NCI-H2196 treated with DMSO at 0.1 percent for 48 hours (cell line): ENCODE measurements around the gene SLC1A2.

Experiments
- DNase-seq: peaks from one replicate; lab custom pipeline; 2025; ENCODE audit not compliant: unreplicated experiment; lab: John Stamatoyannopoulos, UW

Gene SLC1A2

DNA sequence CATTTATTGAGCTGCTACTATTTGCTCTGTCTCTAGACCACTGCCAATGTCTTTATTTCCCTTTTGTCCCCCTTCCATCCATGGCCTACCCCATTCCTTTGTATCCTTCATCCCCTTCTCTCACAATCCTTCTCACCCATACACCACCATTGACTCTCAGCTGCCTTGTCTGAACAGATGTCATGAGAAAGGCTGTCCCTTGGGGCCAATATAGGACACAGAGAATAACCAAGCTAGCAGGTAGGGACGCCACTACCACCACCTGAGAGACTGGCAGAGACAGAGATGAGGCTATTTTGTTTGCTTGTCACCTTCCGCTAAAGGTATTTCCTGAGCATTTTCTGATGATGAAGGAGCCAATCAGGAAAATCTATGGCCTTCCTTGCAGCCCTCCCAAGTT is 141.5 kb downstream of the SLC1A2 start:
- no peak for DNase-seq

DNA sequence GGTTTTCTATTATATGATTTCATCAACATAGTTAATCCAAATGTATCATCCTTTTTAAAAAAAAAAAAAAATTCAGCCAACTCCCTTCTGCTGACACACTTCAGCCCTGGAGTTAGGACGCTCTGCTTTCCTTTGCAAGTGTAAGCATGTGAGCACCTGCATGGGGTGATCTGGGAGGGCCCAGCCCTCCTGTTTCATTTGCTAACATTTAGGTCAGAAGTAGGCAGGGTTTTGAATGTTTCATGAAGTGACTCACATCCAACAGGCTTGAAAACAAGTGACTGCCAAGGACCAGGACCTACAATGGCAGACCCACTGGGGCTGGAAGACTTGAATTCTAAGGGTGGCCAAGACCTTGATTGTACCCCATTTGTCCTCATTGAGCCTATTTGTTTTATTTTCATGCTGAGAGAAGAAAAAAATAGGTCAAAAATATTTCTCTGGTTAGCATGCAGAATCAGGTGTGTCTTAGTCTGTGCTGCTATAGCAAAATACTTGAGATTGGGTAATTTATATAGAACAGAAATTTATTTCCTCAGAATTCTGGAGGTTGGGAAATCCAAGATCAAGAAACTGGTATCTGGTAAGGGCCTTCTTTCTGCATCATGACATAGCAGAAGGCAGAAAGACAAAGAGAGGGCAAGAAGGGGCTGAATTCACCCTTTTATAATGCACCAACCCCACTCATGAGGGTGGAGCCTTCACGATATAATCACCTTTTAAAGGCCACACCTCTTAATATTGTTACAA is 142.8 kb downstream of the SLC1A2 start:
- DNase-seq: no peak

DNA sequence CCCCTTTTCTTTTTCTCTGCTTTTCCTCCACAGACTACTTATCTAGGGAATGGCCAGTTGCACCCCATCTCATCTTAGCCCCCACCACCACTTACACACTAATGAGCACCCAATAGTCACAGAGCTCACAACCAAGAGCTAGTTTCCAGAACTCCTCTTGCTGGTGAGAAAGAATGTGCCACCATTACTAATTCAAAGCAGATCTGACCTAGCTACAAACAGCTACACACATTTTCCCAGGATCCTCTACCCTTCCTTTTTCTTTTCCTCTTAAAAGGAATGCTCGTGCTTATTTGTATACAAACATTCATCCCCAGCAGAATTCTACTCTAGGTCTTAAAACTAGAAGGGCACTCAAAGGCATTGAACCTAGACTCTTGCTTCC is 143.6 kb downstream of the SLC1A2 start:
- no peak for DNase-seq

DNA sequence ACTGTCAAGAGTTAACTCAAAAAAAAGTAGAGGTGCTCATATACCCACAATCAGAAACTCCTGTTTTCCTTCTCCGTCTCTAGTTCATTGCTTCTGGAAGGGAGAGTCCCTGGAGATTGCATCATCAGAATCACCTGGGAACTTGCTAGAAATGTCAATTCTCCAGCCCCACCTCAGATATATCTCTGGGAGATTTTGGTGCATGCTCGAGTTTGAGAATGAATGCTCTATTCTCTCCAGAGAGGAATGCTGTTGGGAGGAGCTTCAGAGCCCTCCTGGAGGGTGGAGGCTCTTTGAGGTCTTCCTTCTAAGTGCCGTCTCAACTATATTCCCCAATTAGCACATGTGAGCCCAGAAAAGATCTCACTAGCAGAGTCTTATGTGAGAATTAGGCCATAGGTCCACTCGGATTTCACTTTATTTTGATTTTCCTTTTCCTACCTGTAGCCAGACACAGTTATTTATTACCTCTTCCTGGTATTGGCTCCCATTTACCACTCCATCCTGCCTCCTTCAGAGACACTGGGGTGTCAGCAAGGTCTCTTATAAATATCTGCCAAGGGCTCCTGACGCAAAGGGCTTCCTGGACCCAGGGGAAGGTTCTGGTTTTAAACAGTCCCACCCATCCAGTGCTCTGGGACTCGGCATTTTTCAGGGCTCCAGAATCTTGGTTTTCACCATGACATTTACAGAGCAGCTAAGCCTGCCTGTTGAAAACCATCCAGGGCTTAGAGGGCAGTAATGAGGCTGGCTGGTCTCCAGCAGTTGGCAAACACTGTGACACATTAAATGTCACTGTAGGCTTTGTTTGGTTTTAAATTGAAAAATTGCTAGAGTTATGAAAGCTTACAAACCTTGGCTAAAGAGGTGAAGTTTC is 144.2 kb downstream of the SLC1A2 start:
- no peak for DNase-seq

DNA sequence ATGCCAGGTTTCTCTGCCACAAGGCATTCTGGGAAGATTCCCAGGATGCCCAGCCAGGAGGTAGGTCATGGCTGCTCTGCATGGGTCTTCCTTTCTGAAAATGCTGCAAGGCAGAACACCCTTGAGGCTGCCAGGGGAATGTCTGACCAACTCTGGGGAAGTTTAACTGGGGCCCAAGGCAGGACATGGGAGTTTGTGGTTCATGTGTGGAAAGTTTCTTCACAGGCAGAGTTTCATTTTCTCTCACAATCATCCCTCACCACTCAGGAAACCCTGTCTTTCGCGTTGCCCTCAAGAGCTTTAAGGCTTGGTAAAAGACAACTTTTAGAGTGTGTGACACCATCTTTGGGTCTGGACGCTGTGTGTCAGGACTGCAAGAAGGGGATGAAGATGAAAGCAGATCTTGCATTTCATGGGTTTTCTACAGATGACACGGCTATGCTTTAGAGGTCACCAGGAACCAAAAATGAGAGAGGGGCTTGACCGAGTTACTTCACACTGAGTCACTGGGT is 146.9 kb downstream of the SLC1A2 start:
- no peak for DNase-seq

DNA sequence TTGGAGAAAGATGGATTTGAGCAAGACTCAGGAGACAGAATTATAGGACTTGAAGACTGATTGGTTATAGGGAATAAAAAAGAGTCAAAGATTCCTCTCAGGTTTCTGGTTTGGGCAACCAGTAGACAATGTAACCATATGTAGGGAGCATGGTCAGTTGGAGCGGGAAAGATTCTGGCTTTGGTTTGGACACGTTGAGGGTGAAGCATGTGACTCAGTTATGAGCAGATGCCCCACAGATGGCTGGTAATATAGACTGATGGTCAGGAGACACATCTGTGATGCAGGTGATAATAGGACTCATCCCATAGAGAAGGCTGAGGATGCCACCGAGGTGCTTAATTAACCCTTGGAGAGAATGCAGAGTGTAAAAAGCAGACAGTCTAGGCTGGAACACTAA is 148.3 kb downstream of the SLC1A2 start:
- DNase-seq: no peak

DNA sequence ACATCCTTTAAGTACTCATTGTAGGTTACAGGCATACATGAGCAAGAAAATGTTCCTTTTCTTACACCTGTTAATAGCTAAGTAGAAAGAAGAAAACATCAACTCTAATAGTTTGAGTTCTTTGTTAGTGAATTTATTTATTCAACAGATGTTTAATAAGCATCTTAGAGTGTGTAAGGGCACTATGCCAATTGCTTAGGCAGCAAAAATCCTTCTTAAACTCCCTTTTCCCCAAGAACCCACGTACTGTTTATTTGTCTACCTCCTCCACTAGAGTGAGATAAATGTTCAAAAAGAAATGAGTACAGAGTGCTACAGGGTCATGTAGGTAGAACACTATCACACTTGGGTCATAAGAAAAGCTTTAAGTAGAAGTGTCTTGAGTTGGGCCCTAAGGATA is 149.0 kb downstream of the SLC1A2 start:
- no peak for DNase-seq

DNA sequence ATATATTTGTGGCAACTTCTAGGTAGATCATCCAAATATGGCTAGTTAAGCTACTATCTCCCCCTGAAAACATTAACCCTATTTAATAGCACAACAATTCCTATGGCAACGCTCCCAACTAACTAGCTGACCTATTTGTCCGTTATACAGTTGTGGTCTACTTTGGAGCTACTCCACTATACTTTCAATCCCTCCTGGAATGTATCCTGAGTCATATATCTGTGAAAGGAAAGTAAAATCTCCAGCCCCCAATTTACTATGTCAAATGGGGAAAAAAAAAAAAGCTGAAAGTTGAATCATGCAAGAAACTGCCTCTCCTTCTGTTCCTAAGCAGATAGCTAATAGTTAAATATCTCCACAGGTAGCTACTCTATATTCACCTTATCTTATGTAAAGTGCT is 151.9 kb downstream of the SLC1A2 start:
- DNase-seq: no peak

DNA sequence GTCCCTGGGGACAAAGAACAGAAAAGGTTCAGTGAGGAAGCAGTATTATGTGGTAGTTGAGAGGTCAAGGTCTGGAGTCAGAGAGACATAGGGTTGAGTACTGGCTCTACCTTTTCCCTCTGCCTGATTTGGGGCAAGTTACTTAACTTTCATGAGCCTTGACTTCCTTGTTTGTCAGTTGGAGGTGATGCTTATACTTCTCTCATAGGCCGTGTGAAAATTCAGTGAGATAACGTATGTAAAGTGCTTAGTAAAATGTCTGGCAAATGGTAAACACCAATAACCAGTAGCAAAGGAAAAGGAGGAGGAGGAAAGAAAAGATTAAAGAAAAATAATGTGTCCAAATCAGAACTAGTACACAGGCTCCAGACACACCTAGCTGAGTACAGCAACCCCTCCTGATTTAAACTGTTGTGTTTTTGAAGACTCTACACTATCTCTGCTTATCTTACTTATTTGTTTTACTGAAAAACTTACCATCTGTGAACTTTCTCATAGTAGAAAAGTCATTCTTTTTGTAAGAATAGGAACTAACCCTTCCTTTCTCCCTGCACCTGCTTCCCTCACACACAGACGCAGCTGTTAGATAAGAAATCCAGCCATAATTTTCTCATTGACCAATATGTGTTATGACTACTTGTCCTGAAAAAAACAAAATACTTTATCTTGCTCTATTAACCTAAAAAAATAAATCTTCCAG is 153.5 kb downstream of the SLC1A2 start:
- DNase-seq: no peak

DNA sequence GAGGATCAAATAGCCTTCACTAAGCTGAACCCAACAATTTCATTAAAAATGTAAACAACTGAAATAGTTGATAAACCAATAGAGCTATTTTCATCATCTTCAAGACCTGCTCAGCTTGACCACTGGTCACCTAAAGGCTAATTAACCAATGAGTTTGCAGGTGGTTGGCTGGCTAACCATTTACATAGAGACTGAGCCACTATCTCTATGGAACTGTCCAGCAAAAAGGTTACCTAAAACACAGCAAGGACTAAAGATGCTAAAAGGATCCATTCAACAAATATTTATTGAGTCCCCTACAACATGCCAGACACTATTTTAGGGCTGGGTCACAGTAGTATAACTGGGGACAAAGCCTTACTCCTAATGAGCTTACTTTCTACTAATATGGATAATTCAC is 156.6 kb downstream of the SLC1A2 start:
- no peak for DNase-seq

DNA sequence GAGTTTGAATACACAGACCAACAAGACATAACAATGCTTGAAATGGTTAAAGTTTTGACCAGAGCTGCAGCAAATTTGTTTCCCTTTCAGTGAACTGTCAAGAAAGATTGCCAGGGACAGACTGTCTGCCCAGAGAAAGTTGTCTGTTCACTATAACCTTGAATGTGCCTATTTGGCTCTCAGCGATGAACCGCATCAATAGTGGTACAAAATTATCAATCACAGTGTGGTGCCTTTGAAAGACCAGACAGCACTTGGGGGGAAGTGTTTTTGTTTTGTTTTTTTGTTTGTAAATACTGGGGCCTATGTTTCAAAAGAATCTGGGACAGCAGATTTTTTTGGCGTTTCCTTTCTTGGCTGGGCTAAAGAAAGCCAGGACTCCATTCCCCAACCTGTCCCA is 157.3 kb downstream of the SLC1A2 start:
- DNase-seq: no peak

DNA sequence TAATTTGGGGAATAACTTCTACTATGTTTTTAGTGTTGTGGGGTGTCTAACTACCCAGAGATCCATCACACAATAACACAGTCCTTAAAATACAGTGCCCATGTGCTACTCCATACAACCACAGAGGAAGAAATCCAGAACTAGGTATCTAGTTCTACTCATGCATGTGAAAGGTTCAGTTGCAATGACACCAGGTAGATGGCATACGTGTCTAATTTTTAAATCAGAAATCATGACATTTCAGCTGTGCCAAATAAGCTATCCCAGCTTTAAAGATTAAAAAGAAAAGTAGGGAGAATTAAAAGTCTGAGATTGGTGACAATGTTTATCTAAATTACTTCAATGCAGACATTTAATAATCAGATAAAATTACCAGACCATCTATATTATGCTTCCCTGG is 158.2 kb downstream of the SLC1A2 start:
- no peak for DNase-seq

DNA sequence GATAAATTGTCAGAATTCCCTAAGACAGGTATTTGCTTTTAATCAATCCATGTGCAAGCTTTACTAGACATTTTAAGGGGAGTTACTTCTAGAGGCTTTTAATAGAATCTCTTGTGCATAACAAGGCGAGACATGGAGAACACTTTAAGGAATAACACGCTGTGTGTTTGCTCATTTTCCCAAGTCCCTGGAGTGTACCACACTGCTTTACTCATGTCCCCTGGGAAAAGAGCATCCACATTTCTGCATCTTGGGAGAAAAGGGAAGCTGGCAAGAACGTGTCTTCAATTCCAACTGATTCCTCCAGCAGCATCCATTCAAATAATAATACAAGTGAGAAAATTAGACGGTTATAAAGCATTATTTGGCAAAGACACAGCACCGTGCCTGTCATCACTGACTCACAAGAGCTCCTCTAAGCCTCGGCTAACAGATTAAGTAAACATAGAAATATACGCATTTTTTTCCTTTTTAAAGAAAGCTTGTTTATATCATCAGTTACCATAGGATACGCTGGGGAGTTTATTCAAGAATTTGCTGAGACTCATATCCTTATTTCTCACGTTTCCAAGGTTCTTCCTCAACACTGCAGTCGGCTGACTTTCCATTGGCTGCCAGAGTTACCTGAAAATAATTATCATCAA is 158.9 kb downstream of the SLC1A2 start:
- no peak for DNase-seq

DNA sequence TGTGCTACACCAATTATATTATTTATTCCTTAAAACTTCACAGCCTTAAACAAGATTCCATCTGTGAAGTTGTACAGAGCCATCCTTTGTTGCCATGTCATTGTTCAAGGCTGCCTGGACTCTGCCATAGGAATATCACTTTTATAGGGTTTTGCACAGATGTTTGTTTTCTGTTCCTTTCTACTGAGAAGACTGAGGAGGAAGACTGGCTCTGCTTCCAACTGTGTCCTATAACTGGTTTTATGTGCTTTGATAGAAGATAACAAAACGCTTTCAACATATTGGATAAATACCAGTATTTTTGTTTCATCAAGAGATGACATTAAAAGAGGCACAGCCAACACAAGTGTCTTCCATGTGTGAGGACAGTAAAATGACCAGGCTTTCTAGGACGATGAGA is 159.8 kb downstream of the SLC1A2 start:
- DNase-seq: no peak

DNA sequence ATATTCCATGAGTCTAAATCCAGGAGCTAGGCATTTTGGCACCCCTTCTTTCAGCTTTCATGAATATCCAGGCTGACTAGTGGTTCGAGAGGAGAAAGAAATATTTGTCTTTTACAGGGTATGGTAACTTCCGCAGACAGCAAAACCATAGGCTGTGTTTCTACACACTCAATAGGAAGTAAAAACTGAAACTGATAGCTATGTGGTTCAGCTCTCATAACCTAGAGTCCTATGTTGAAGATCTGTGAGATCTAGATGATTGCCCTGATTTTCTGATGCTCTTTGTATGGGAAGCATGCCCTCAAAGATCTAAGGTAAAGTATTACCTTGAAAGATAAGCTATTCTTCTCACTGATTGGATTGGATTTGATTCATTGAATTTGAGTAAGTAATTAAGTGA is 162.1 kb downstream of the SLC1A2 start:
- DNase-seq: no peak

DNA sequence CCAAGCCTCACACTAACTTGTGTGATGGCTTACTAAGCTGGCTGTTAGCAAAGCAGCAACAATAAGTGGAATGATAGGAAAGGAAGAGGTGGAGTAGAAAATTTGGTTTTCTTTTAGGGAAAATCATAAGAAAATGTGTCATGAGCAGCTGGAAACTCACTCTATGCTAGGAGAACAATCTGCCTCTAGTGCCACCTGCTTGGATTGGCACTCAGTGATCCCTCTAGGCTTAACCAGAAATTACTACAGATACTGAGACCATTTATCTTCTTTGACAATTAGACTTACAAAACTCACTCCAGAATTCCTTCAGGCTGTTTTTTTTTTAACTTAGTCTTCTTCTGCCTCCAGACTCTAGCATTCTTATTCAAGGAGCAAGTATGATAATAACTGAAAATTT is 163.1 kb downstream of the SLC1A2 start:
- no peak for DNase-seq

DNA sequence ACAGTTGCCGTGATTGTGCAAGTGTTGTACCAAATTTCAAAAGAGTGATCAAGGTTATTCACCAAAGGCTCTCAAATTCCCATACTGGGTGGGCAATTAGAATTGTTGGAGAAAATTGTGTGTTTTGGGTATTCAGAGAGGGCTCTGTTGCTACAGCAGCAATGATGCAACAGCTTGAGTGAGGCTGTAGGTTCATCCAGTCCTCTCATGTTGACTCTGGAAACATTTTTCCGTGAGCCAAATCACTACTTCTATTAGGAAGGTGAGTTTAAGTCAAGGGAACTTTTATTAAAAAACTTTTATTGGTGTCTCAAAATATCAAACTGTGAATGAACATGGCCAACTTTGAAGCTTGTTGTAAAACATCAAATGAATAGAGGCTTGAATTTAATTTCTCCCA is 163.8 kb downstream of the SLC1A2 start:
- no peak for DNase-seq

DNA sequence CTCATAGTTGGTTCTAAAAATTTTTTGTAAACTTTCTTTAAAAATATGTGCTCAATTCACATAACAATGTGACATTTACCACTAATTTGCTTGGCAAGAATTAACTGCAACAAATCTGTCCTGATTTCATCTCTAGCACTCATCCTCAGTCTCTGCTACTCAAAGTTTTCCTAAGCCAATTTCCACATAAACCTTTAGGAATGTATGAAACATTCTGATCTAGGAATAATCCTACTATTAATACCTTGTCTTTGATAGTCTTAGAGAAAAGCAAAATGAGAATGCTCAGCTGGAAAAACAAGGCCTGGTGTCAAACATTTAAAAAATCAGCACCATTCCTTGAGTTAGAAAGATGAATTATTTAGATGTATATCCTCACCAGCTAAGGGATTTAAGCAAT is 166.1 kb downstream of the SLC1A2 start:
- DNase-seq: no peak

DNA sequence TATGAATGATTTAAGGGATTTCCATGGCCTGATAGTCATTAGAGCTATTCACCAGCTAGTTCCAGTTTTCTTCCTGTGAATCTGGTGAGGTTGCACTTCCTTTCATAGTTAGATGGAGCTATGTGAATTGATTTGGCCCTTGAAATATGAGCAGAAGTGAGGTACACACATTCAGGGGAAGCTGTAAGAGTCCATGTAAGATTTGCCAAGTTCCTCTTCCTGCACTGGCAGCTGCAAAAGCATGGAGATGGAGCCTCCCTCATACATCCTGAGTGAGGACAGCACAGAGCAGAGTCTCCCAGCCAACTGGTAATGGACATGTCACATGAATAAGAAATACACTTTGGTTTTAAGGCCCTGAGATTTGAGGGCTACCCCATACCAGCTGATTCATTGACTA is 168.7 kb downstream of the SLC1A2 start:
- DNase-seq: no peak

DNA sequence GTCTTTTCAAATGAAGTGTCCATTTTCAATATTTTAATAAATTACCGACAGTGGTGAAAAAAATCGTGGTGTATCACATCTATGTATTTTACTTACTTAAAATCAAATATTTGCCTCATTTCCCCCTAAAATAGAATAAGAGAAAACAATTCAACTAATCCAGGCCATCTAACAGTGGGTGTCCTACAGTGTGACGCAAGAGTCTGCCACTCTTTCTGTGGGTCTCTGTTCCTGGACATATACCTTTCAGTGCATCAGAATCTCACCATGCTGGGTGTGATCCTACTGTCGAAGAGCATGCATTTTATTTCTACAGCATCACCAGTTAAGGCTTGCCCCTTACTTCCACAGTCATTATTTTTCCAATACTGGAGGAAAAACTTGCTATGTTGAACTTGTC is 169.2 kb downstream of the SLC1A2 start:
- no peak for DNase-seq
